ENCODE measurements around the gene TMC1. TPM values are rescaled to one million over a fixed set of nuclear protein-coding genes. Genes with fewer than 3 reads are reported as not detected.

The TMC1 gene
- total RNA-seq, 2 donors from 2014 or later, result not detected

- peaks cover 4 to 18% of the 10 kb centered on the region in 2 donors for H3K9me3 Mint-ChIP-seq
- H3K27ac Mint-ChIP-seq, result peak overlapping the region in 1 of 2 donors; percentile 6
- DNase-seq (ENCODE audit: low spot score in 2 of 2) (no peak), ATAC-seq (no peak)
- peaks cover 0 to 6% of the 10 kb centered on the region in 2 donors for H3K36me3 Mint-ChIP-seq
These were observed 21.5 kb downstream of the TMC1 start for GRCh38 chr9:72542917-72543316.

- DNase-seq (ENCODE audit: low spot score in 2 of 2), result no peak
- Mint-ChIP-seq H3K36me3 (no peaks in the 10 kb centered on the region), H3K27ac (no peak overlapping the region), H3K9me3 (no peaks in the 10 kb centered on the region)
- no peak for ATAC-seq
These were observed 29.9 kb downstream of the TMC1 start for GRCh38 chr9:72551306-72551705.

DNA sequence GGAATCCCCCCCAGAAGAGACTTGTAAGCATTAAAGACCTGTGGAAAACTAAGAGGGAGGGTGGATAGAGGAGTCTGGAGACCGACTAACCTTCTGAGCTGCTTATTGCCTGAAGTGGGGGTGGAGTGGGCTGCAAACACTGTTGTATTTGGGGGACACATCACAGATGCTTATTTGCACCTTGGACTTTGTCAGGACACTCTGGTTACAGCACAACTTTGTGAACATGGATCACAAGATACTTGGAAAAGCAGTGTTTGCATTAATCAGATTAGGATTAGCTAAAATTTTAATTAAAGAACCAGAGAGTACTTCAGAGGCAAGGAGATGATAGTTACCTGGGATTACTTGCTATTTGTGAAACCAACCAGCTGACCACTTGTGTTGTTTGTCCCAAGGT is 30.9 kb downstream of the TMC1 start:
- Mint-ChIP-seq H3K36me3 (no peaks in the 10 kb centered on the region), H3K9me3 (no peaks in the 10 kb centered on the region), H3K27ac (no peak overlapping the region)
- ATAC-seq, result no peak
- no peak for DNase-seq (ENCODE audit: low spot score in 2 of 2)

- Mint-ChIP-seq H3K36me3 (no peaks in the 10 kb centered on the region), H3K27ac (no peak overlapping the region), H3K9me3 (no peaks in the 10 kb centered on the region)
- DNase-seq (ENCODE audit: low spot score in 2 of 2), result no peak
- ATAC-seq, result no peak
These were observed 32.8 kb downstream of the TMC1 start for GRCh38 chr9:72554221-72554641.

DNA sequence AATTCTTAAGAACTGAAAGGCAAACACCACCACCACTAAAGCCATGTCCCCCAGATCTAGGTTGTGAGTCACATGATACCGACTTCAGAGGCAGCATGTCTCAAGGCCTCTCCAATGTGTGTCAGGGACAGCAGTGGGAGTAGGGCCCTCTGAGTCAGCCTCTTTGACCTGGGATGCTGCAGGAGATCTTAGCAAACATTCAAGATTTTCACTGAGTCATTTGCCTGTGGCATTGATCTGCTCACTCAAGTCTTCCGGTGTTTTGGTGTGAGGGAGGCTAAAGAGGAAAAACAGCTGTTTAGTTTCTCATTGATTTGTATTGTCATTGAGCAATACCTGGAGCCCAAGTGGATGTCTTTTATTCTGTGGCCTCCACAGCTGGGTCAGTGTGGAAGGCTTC is 36.1 kb downstream of the TMC1 start:
- DNase-seq (ENCODE audit: low spot score in 2 of 2) (peak in 1 of 2 donors; percentile 42), ATAC-seq (peak; percentile 99 to 100)
- Mint-ChIP-seq H3K9me3 (no peaks in the 10 kb centered on the region), H3K27ac (peak overlapping the region in 1 of 2 donors; percentile 68), H3K36me3 (no peaks in the 10 kb centered on the region)

DNA sequence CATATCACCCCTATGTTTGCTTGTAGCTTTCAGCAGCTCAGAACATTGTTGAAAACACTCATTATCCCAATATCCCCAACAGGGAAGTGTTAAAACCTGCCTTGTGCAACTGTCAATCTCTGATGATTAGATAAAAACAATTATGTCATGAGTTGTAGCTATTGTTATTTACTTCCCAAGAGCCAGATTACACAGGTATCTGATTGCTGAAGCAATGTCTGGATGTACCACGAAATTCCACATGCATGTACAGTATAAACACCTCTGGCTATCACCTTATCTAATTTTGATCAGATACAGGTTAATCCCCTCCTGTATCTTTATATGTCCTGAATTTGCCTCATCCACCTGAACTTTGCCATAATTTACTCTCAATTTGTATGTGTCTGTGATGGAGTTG is 38.7 kb downstream of the TMC1 start:
- DNase-seq (ENCODE audit: low spot score in 2 of 2), result no peak
- no peak for ATAC-seq
- H3K9me3 Mint-ChIP-seq, result peaks cover under 1 to 1% of the 10 kb centered on the region in 2 donors
- H3K27ac Mint-ChIP-seq, result no peak overlapping the region
- no peaks in the 10 kb centered on the region for H3K36me3 Mint-ChIP-seq

DNA sequence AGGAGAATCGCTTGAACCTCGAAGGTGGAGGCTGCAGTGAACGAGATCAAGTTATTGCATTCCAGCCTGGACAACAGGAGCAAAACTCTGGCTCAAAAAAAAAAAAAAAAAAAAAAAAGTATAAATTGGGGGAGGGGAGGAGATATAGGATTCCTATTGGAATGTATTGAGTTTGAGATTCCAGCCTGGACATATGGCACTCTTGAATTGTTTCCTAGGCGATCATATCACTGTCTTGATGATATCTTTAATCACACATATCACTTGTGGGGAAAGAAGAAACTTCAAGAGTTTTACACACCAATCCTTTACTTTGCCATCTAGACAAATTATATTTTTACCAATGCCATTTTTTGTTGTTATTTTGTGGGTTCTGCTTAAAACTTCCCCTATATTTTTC is 42.4 kb downstream of the TMC1 start:
- H3K27ac Mint-ChIP-seq, result no peak overlapping the region
- DNase-seq (ENCODE audit: low spot score in 2 of 2) (no peak), ATAC-seq (no peak)
- peaks cover 7 to 8% of the 10 kb centered on the region in 2 donors for H3K9me3 Mint-ChIP-seq
- no peaks in the 10 kb centered on the region for H3K36me3 Mint-ChIP-seq

GRCh38 chr9:72564479-72565281 is 43.3 kb downstream of the TMC1 start:
- ATAC-seq, result no peak
- Mint-ChIP-seq H3K27ac (no peak overlapping the region), H3K36me3 (no peaks in the 10 kb centered on the region), H3K9me3 (peaks cover 7 to 8% of the 10 kb centered on the region in 2 donors)
- DNase-seq (ENCODE audit: low spot score in 2 of 2), result no peak

GRCh38 chr9:72565535-72565934 is 44.1 kb downstream of the TMC1 start:
- ATAC-seq, result no peak
- Mint-ChIP-seq H3K27ac (no peak overlapping the region), H3K36me3 (no peaks in the 10 kb centered on the region), H3K9me3 (peaks cover 7 to 8% of the 10 kb centered on the region in 2 donors)
- no peak for DNase-seq (ENCODE audit: low spot score in 2 of 2)

- H3K27ac Mint-ChIP-seq, result peak overlapping the region in 1 of 2 donors; percentile 13
- no peaks in the 10 kb centered on the region for H3K9me3 Mint-ChIP-seq
- DNase-seq (ENCODE audit: low spot score in 2 of 2), result no peak
- H3K36me3 Mint-ChIP-seq, result no peaks in the 10 kb centered on the region
- no peak for ATAC-seq
These were observed 52.9 kb downstream of the TMC1 start for GRCh38 chr9:72574156-72574810.

- ATAC-seq (no peak), DNase-seq (ENCODE audit: low spot score in 2 of 2) (no peak)
- no peaks in the 10 kb centered on the region for H3K36me3 Mint-ChIP-seq
- H3K9me3 Mint-ChIP-seq, result no peaks in the 10 kb centered on the region
- no peak overlapping the region for H3K27ac Mint-ChIP-seq
These were observed 54.3 kb downstream of the TMC1 start for GRCh38 chr9:72575666-72576065.

- H3K36me3 Mint-ChIP-seq, result no peaks in the 10 kb centered on the region
- no peak for ATAC-seq
- H3K9me3 Mint-ChIP-seq, result no peaks in the 10 kb centered on the region
- peak overlapping the region in 1 of 2 donors; percentile 65 for H3K27ac Mint-ChIP-seq
- DNase-seq (ENCODE audit: low spot score in 2 of 2), result no peak
These were observed 54.7 kb downstream of the TMC1 start for GRCh38 chr9:72576087-72576486.

DNA sequence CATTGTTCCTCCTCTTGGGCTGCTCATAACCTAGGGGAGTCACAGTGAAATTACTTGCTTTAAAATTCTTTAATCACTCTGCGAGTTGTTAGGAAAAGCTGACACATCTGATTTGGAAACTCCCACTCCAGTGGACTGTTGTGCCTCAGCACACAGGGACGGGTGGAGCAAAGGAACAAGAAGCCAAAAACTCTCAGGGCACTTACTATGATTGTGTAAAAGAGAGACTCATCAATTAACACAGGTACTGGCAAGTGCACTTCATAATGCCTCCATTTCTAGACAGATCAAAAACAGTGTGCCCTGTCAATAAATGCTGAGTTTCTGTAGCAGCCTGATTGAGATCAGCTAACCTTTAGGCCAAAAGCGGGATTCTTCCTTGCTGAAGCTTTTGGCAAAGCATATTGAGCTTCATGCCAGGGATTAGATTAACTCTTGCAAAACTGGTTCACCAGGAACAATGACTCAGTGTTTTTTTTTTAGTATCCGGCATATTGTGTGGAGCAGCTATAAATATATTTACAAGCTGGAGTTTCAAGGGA is 55.9 kb downstream of the TMC1 start:
- H3K9me3 Mint-ChIP-seq, result no peaks in the 10 kb centered on the region
- ATAC-seq (no peak), DNase-seq (ENCODE audit: low spot score in 2 of 2) (no peak)
- no peaks in the 10 kb centered on the region for H3K36me3 Mint-ChIP-seq
- no peak overlapping the region for H3K27ac Mint-ChIP-seq

DNA sequence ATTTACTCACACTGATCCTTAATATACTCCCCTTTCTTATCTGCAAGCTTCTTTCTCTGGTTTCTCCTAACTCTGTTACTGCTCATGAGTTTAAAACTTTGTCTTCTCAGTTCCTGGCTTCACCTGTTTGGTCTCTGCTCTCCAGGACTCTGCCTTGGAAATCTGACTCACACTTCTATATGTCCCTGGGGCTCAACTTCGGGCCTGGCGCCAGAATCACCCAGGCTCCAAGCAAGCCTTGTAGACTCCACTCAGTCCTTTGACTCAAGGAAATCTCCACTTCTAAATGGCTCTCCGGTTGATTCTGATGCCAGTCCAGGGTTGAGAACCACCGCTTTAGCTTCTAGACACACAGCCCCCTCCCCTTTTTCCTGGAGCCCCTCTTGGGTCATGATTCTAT is 57.8 kb downstream of the TMC1 start:
- Mint-ChIP-seq H3K36me3 (peaks cover 0 to 6% of the 10 kb centered on the region in 2 donors), H3K9me3 (no peaks in the 10 kb centered on the region), H3K27ac (no peak overlapping the region)
- DNase-seq (ENCODE audit: low spot score in 2 of 2) (no peak), ATAC-seq (no peak)

- ATAC-seq, result peak; percentile 39 to 97
These were observed 58.6 kb downstream of the TMC1 start for GRCh38 chr9:72579880-72580550.

GRCh38 chr9:72581694-72582093 is 60.3 kb downstream of the TMC1 start:
- peak in 1 of 2 donors; percentile 18 for ATAC-seq
- H3K36me3 Mint-ChIP-seq, result peaks cover 0 to 14% of the 10 kb centered on the region in 2 donors
- no peak for DNase-seq (ENCODE audit: low spot score in 2 of 2)
- peaks cover 0 to 5% of the 10 kb centered on the region in 2 donors for H3K9me3 Mint-ChIP-seq
- H3K27ac Mint-ChIP-seq, result no peak overlapping the region

More at GRCh38 chr9:72579880-72580550, 58.6 kb downstream of the TMC1 start:
- Mint-ChIP-seq H3K9me3 (no peaks in the 10 kb centered on the region), H3K36me3 (peaks cover 0 to 7% of the 10 kb centered on the region in 2 donors), H3K27ac (peak overlapping the region in 1 of 2 donors; percentile 10)
- DNase-seq (ENCODE audit: low spot score in 2 of 2), result no peak

DNA sequence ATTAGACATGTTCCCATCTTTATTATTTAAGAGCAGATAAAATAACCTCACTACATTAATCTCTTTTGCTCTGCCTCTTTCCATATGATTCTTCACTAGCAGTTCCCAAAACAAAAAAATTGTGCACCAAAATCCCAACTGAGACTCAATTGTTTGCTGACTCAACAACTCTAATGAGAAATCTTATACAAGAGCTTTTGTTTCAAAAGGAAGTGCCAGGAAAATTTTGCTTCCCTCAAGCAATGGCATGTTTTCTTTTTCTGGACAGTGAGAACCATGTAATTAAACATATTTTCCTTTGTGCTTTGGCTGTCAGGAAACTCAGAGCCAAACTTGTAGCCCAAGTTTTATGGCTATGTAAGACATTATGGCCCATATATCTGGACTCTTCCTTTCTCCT is 62.0 kb downstream of the TMC1 start:
- H3K36me3 Mint-ChIP-seq, result peaks cover 0 to 14% of the 10 kb centered on the region in 2 donors
- DNase-seq (ENCODE audit: low spot score in 2 of 2), result no peak
- peaks cover 0 to 5% of the 10 kb centered on the region in 2 donors for H3K9me3 Mint-ChIP-seq
- no peak for ATAC-seq
- no peak overlapping the region for H3K27ac Mint-ChIP-seq
